HG03439 (cell line): ENCODE results near the gene GRK2.
"Not testable (repeated sequence)": the region's sequence is repeated elsewhere in the genome, so short reads cannot be mapped to it uniquely, and the experiment has no call there.

Experiments used
- ATAC-seq: cut with Tn5 transposase; IDR thresholded peaks from one replicate; pipeline ENCODE4 v1.9.1; 2021; ENCODE audit warnings: mild to moderate bottlenecking, moderate library complexity; ENCODE audit not compliant: unreplicated experiment

GRK2 gene

GRCh38 chr11:67266449-67267187, at the start of gene GRK2:
TSS of gene GRK2 (plus strand) at chr11:67266473. CDS start at chr11:67266700, 227 bp downstream.
- no peak for ATAC-seq

- ATAC-seq, result no peak
Observed at GRCh38 chr11:67227726-67228125, 38.5 kb upstream of the GRK2 start.

GRCh38 chr11:67230406-67230805, 35.9 kb upstream of the GRK2 start:
- no peak for ATAC-seq

GRCh38 chr11:67230886-67231285, 35.4 kb upstream of the GRK2 start:
- no peak for ATAC-seq

- ATAC-seq, result no peak
Observed at GRCh38 chr11:67233584-67234190, 32.6 kb upstream of the GRK2 start.

GRCh38 chr11:67234571-67234970, 31.7 kb upstream of the GRK2 start:
- not testable (repeated sequence) for ATAC-seq

GRCh38 chr11:67237574-67237973, 28.7 kb upstream of the GRK2 start:
- ATAC-seq, result no peak

GRCh38 chr11:67238894-67239782, 27.1 kb upstream of the GRK2 start:
- ATAC-seq, result no peak

GRCh38 chr11:67239783-67240575, 26.3 kb upstream of the GRK2 start:
- peak; percentile 81 for ATAC-seq

- no peak for ATAC-seq
Observed at GRCh38 chr11:67240576-67241389, 25.5 kb upstream of the GRK2 start.

GRCh38 chr11:67242548-67242947, 23.7 kb upstream of the GRK2 start:
- no peak for ATAC-seq

- ATAC-seq, result no peak
Observed at GRCh38 chr11:67243051-67243450, 23.2 kb upstream of the GRK2 start.

GRCh38 chr11:67245046-67245445, 21.2 kb upstream of the GRK2 start:
- no peak for ATAC-seq

- no peak for ATAC-seq
Observed at GRCh38 chr11:67247946-67248550, 18.2 kb upstream of the GRK2 start.

GRCh38 chr11:67248653-67249052, 17.6 kb upstream of the GRK2 start:
- no peak for ATAC-seq

GRCh38 chr11:67250059-67251043, 15.9 kb upstream of the GRK2 start:
- no peak for ATAC-seq

- no peak for ATAC-seq
Observed at GRCh38 chr11:67251841-67252240, 14.4 kb upstream of the GRK2 start.

GRCh38 chr11:67252831-67253239, 13.4 kb upstream of the GRK2 start:
- no peak for ATAC-seq
